Activated CD8-positive, alpha-beta memory T cell treated with anti-CD3 and anti-CD28 coated beads for 48 hours (primary cell): ENCODE results near the gene FOXO1.
A peak's percentile ranks its signal among the peaks of the same experiment; 100 is the strongest.
"Not testable (repeated sequence)": the region's sequence is repeated elsewhere in the genome, so short reads cannot be mapped to it uniquely, and the experiment has no call there.

Experiments
- DNase-seq, 3 experiments: peaks; one replicate each; pipeline ENCODE4 v3.0.0-alpha.2; 2020; ENCODE audit warnings: low read depth in 2 of 3, low spot score in 2 of 3

Gene FOXO1

GRCh38 chr13:40666045-40666932 is at the start of gene FOXO1:
Gene FOXO1 (minus strand): TSS chr13:40666641. CDS start chr13:40666212, 429 bp downstream.
- DNase-seq, result peak; percentile 63 to 82 (median 63)

DNA sequence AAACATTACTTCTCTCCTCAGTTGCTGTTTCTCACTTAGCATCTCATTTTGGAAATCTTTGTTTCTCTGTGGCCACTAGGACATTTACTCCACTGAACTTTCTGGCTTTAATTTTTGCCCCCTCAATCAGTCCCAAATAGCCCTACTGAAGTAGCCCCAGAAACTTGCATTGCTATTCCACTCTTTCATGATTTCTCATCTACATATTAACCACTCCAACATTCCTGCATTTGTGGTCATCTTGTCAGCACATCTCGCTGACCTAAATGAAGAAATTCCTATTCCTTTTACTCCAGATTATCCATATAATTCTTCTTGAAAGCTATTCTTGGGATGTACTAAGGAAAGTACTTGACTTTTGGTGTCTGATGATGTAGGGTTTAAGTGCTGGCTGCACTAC is 48.0 kb upstream of the FOXO1 start:
- not testable (repeated sequence) for DNase-seq

DNA sequence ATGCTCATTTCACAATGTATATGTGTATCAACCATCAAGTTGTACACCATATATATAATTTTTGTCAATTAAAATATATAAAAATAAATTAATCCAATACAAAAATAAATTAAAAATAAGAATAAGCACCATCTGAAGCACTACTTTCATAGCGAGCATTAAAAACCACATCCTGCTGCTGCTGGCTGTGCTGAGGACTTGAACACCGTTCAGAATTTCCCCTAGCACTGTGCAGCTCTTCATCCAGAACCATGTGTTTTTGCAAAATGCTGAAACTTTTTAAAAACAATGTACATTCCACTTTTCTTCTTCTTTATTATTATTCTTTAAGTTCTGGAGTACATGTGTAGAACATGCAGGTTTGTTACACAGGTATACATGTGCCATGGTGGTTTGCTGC is 40.0 kb upstream of the FOXO1 start:
- DNase-seq, result no peak

DNA sequence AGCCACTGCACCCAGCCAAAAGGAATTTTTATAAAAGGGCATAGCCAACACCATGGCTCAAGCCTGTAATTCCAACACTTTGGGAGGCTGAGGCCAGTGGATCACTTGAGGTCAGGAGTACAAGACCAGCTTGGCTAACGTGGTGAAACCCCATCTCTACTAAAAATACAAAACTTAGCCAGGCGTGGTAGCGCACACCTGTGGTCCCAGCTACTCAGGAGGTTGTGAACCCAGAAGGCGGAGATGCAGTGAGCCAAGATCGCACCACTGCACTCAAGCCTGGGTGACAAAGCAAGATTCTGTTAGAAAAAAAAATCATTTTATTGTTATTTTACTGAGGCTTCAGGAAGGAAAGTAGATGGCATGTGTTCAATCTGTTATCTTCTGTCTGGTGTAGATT is 31.3 kb upstream of the FOXO1 start:
- DNase-seq, result no peak

DNA sequence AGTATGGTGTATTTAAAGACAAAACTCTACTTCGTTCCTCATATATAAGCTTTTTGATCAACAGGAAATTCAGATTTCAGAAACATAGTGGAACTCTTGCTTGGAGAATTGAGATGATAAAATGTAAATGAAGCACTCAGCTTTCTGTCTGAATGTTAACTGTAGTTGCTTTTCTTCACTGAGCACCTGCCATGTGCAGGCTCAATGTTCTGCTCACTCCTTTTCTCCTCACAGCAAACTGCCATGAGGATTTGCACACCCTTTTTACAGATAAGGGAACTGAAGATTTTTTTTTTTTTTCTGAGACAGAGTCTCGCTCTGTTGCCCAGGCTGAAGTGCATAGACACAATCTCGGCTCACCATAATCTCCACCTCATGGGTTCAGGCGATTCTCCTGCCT is 28.0 kb upstream of the FOXO1 start:
- no peak for DNase-seq

GRCh38 chr13:40692946-40693345 is 26.5 kb upstream of the FOXO1 start:
- DNase-seq, result no peak

DNA sequence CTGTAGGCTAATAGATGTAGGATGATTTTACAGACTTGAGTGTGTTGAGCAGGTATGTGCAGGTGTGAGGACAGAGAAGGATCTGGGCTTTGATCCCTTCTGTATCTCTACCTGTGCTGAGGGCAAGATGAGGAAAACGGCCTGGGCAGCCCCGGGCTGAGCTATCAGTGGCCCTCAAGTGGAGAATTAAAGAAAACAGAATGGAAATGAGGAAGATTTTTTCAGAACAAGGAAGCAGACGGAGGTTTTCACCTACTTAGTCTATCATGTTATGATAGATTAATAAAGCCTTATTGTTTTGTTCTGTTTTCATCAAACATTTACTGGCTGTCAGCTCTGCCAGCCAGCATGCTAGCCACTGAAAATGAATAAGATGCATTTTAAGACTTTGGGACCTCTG is 22.3 kb upstream of the FOXO1 start:
- DNase-seq, result no peak

DNA sequence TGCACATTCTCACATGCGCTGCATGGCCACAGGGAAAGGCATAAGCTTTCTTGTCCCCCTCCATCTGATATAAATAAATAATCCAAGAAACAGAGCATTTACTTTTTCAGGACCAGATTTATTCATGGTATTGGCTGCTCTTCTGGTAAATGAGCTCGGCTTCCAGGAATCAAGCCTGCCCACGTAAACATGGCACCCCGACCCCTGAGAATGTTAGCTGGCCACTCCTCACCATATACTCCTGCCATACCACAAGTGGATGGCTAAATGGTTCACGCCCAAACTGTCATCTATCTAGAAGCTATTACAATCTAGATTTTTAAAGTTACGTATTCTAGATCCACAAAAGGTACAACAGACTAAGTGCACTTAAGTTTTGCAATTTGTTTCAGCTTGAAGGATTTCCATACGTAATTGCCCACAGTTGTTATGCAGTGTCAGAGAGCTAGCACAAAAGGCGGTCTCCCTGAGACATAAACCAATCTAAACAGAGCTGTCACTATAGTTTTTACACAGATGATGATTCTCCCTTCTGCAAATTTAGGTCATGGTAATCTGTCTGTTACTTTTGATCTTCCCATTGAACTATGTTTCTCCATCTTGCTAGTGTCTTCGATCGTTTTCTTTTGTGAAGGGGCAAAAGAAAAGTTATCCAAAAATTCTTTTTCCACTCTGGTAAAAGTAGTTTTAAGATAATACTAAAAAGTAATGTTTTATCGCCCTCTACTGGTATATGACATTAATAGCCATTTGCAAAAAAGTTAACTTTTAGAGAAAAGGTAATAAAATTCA is 16.2 kb upstream of the FOXO1 start:
- DNase-seq, result no peak

GRCh38 chr13:40681341-40682146 is 15.1 kb upstream of the FOXO1 start:
- DNase-seq, result no peak

GRCh38 chr13:40680659-40681323 is 14.3 kb upstream of the FOXO1 start:
- DNase-seq, result no peak

DNA sequence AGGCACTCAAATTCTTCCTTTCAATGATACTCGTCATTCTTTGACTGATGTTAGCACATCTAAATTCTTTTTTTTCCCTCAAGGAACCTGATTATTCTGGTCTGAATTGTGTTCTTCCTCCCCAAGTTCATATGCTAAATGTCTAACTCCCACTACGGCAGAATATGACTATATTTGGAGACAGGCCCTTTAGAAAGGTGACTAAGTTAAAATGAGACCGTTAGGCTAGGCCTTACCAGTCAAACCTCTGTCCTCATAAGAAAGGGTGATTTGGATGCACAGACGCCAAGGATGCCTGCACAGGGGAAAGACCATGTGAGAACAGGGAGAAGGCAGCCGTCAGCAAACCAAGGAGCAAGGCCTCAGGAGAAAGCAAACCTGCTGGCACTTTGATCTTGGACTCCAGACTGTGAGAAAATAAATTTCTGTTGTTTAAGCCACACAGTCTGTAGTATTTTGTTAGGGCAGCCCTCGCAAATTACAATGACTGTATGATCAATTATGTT is 13.1 kb upstream of the FOXO1 start:
- no peak for DNase-seq

DNA sequence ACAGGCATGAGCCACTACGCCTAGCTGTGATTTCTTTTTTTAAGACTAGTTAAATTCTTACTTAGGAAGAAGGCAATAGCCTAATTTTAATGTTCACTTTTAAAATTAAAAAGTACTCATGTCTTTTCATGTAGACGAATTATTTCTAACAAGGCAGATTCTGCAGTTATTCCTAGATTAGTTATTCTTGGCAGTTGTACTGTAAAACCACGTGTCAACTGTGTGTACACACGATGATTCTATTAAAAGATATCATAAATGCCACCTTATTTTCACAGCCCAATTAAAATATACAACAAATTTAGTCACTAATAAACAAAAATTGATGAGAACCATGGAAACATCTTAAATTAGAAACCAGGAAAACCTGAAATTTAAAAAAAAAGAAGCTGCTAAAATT is 10.6 kb upstream of the FOXO1 start:
- no peak for DNase-seq

GRCh38 chr13:40676007-40676406 is 9.6 kb upstream of the FOXO1 start:
- no peak for DNase-seq

- no peak for DNase-seq
Measured at GRCh38 chr13:40673414-40673813, 7.0 kb upstream of the FOXO1 start.

DNA sequence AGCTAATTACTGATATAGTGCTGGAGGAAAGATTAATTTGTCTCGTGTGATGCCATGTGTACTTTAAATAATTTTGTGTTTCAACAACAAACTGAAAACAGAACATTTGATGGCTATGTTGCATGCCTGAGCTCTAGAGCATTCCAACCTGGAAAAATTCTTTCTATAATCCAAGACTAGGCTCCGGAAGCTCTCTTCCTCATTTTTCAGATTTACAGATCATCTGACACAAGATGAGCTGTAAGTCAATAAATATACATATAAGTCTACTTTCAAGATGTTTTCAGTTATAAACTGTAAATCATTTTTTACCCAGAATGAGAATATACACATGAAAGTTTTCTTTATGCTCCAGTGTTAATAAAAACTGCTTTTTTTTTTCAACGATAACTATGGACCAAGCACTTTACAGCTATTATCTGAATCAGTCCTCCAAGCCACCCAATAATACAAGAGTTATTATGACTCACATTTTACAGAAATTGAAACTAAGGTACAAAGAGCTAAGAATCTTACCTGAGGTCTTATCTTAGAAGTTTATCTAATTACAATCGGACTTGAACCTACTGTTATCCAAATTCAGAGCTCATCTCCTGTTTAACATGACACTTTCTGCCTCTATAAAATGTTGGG is 6.4 kb upstream of the FOXO1 start:
- no peak for DNase-seq

- DNase-seq, result no peak
Measured at GRCh38 chr13:40671956-40672764, 5.7 kb upstream of the FOXO1 start.

GRCh38 chr13:40670307-40670706 is 3.9 kb upstream of the FOXO1 start:
- DNase-seq, result no peak

DNA sequence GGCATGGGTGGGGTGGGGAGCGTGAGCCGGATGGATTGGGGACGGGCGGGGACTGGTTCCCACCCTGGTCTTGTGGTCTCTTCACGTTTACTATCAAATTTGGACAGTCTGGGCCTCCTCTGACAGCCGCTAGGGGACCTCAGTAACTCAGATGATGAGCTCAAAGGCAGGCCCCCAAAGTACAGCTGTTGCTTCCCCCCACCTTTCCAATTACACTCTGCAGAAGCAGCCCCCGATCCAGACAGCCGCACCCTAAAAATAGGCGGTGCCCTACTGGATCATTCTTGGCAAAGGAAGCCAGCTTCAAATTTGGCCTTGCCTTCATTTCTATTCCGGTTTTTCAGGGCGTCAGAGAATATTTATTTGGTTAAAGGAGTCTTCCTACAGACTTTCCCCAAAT is 1.9 kb upstream of the FOXO1 start:
- DNase-seq, result no peak

- no peak for DNase-seq
Measured at GRCh38 chr13:40667622-40667978, 1.2 kb upstream of the FOXO1 start.
